Endodermal cell (in vitro differentiated cells): ENCODE results near the gene PDZK1. TPM values are rescaled to one million over a fixed set of nuclear protein-coding genes. Genes with fewer than 3 reads are reported as not detected.
"Not testable (repeated sequence)": the region's sequence is repeated elsewhere in the genome, so short reads cannot be mapped to it uniquely, and the experiment has no call there.

ENCODE experiments used
- DNase-seq: peaks from one replicate; pipeline ENCODE4 v3.0.0-alpha.2; 2017
- H3K27ac ChIP-seq: 2 replicates; pipeline ENCODE4 v1.5.1; 2013; ENCODE audit warnings: mild to moderate bottlenecking, low read depth, low read length, moderate library complexity
- H3K27me3 ChIP-seq: 2 replicates; pipeline ENCODE4 v1.6.1; 2013; ENCODE audit warnings: mild to moderate bottlenecking, low read length, moderate library complexity; ENCODE audit not compliant: insufficient read depth, control insufficient read depth, poor library complexity, severe bottlenecking
- H3K36me3 ChIP-seq: 2 replicates; pipeline ENCODE4 v1.7.0; 2013; ENCODE audit warnings: mild to moderate bottlenecking, low read length, moderate library complexity; ENCODE audit not compliant: control insufficient read depth, insufficient read depth
- H3K4me1 ChIP-seq: one replicate; pipeline ENCODE4 v1.7.0; 2013; ENCODE audit warnings: low read length; ENCODE audit not compliant: control insufficient read depth, insufficient read depth
- H3K4me3 ChIP-seq: 2 replicates; pipeline ENCODE4 v1.5.1; 2013; ENCODE audit warnings: mild to moderate bottlenecking, low read length, moderate library complexity
- H3K9ac ChIP-seq: 2 replicates; pipeline ENCODE4 v1.6.1; 2013; ENCODE audit warnings: mild to moderate bottlenecking, low read length, moderate library complexity; ENCODE audit not compliant: poor library complexity, severe bottlenecking; ENCODE audit errors: extremely low read depth
- H3K9me3 ChIP-seq: 2 replicates; pipeline ENCODE4 v1.6.1; 2013; ENCODE audit warnings: mild to moderate bottlenecking, low read length, moderate library complexity; ENCODE audit not compliant: control insufficient read depth
- H3K27ac Mint-ChIP-seq: 2 replicates; pipeline ENCODE4 v1.8.0; 2020; ENCODE audit warnings: mixed read lengths
- H3K27me3 Mint-ChIP-seq: 2 replicates; pipeline ENCODE4 v1.8.0; 2021; ENCODE audit warnings: mild to moderate bottlenecking, mixed read lengths; ENCODE audit not compliant: insufficient read depth
- H3K36me3 Mint-ChIP-seq: 2 replicates; pipeline ENCODE4 v1.8.0; 2020; ENCODE audit warnings: low read depth, mixed read lengths
- H3K4me1 Mint-ChIP-seq: 2 replicates; pipeline ENCODE4 v1.8.0; 2020; ENCODE audit warnings: mixed read lengths
- H3K4me3 Mint-ChIP-seq: 2 replicates; pipeline ENCODE4 v1.8.0; 2020; ENCODE audit warnings: mild to moderate bottlenecking, moderate library complexity, mixed read lengths
- H3K9me3 Mint-ChIP-seq: 2 replicates; pipeline ENCODE4 v1.8.0; 2020; ENCODE audit warnings: mild to moderate bottlenecking, mixed read lengths
- WGBS, 2 experiments: methylation state at CpG; one replicate each; pipeline versions ENCODE4 v1.1.5 to v1.1.7; 2013; ENCODE audit warnings: missing lambda C conversion rate in 2 of 2, mixed read lengths in 1 of 2; ENCODE audit not compliant: insufficient coverage in 1 of 2, insufficient read length in 1 of 2; 5-methylcytosine and 5-hydroxymethylcytosine counted together
- total RNA-seq, 2 donors: library from RNA; stranded (reverse); fragmentation: NEBNext Ultra II Directional in 1 of 2; extraction: Animal tissue kit (Norgen Biotek cat#: 25700) in 1 of 2; gene quantifications; 2 replicates in 1 of 2; 3 replicates in 1 of 2; pipeline ENCODE4 v1.2.1, GENCODE V29; 2021
- TF ChIP-seq, protein P1 (sequence below): fragments of 200-600 bp; sonication (generic); conservative IDR thresholded peaks from 2 replicates; pipeline ENCODE4 v1.5.0; 2021; ENCODE audit warnings: antibody characterized with exemption, mild to moderate bottlenecking

PDZK1 gene
- total RNA-seq, 2 donors from 2014 or later: 47.2 to 51.8 TPM

DNA sequence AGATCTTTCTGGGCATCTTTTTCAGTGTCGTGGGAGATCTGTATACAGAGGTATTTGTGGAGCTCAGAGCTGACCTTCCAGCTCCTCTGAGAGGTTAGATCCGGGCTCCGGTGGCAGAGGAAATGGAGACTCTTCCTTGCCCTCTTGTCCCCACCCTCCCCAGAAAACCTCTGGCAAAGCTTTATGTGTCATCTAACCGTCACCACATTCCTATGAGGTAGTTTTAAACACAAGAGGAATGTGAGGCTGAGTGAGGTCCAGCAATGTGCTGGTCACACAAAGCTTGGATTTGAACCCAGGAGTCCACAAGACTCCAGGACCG lies 13.3 kb upstream of the PDZK1 start:
- Mint-ChIP-seq H3K4me3 (peak overlapping the region; percentile 47), H3K36me3 (no peaks in the 10 kb centered on the region), H3K27me3 (peaks cover 25% of the 10 kb centered on the region), H3K4me1 (peaks cover 18% of the 10 kb centered on the region), H3K9me3 (no peaks in the 10 kb centered on the region), H3K27ac (peak overlapping the region; percentile 35)
- H3K9ac ChIP-seq: no peak overlapping the region
- TF ChIP-seq, protein P1, sequence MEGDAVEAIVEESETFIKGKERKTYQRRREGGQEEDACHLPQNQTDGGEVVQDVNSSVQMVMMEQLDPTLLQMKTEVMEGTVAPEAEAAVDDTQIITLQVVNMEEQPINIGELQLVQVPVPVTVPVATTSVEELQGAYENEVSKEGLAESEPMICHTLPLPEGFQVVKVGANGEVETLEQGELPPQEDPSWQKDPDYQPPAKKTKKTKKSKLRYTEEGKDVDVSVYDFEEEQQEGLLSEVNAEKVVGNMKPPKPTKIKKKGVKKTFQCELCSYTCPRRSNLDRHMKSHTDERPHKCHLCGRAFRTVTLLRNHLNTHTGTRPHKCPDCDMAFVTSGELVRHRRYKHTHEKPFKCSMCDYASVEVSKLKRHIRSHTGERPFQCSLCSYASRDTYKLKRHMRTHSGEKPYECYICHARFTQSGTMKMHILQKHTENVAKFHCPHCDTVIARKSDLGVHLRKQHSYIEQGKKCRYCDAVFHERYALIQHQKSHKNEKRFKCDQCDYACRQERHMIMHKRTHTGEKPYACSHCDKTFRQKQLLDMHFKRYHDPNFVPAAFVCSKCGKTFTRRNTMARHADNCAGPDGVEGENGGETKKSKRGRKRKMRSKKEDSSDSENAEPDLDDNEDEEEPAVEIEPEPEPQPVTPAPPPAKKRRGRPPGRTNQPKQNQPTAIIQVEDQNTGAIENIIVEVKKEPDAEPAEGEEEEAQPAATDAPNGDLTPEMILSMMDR: no peak
- H3K4me1 ChIP-seq: no peaks in the 10 kb centered on the region
- no peaks in the 10 kb centered on the region for H3K36me3 ChIP-seq
- no peaks in the 10 kb centered on the region for H3K27me3 ChIP-seq
- H3K4me3 ChIP-seq: no peak overlapping the region
- 91 to 95% methylated on average over 3 to 5 of the region's 5 CpGs for WGBS, 2 experiments
- DNase-seq: no peak
- H3K9me3 ChIP-seq: no peaks in the 10 kb centered on the region
- no peak overlapping the region for H3K27ac ChIP-seq

DNA sequence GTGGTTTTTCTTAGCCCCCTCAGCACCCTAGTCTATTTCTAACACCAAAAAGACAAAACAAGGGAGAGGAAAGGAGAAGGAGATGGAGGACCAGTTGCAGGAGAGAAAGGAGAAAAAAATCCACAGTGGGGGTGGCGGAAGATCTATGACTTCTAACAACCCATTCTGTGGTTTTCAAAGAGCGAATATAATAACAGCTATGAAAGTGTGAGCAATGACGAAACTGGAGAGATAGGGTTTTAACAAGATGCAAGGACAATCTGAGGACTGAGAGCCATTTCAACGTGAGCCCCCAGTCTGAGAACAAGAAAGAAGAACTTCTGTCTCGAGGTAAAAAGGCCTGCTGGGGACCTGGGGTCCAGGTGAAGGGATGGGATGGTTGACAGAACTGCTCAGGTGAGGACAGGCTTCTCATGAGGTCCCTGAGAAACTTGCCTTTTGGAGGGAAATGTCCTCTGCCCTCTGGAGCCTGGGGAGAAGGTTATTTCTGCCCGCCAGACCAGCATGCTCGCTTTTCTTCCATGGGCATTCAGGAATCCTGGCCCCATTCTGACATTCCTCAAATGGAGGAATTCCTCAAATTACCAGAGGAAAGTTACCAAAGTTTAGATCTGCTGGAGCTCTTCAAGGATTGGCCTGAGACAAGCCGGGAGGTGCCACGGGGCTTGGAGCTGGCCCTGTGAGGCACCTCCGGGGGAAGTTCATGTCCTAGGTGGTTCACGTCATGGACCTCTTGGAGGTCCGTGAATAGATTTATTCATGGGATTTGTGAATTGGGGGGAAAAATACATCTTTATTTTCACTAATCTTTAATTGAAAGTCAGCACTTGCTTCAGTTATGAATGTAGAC lies 12.3 kb upstream of the PDZK1 start, which contains the start of gene CD160:
Gene CD160 (plus strand): TSS at position 270 of the 850 bp plus-strand sequence. CDS start 8,829 bp downstream, outside the sequence.
- Mint-ChIP-seq H3K36me3 (no peaks in the 10 kb centered on the region), H3K4me1 (peaks cover 18% of the 10 kb centered on the region)
- no peak within 1 kb of the TSS for H3K9ac ChIP-seq

DNA sequence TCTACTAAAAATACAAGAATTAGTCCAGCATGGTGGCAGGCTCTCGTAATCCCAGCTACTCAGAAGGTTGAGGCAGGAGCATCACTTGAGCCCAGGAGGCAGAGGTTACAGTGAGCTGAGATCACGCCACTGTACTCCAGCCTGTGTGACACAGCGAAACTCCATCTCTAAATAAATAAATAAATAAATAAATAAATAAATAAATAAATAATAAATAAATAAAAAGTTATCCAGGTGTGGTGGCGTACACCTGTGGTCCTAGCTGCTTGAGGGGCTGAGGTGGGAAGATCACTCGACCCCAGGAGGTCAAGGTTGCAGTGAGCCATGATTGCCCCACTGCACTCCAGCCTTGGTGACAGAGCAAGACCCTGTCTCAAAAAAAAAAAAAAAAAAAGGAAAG lies 11.3 kb upstream of the PDZK1 start:
- not testable (repeated sequence) for H3K9me3 Mint-ChIP-seq, H3K27me3 ChIP-seq, H3K4me3 Mint-ChIP-seq, H3K27ac Mint-ChIP-seq, H3K36me3 Mint-ChIP-seq, H3K9ac ChIP-seq, H3K36me3 ChIP-seq, H3K4me3 ChIP-seq, H3K9me3 ChIP-seq, H3K27ac ChIP-seq, H3K4me1 ChIP-seq, DNase-seq
- WGBS, 2 experiments: 90 to 92% methylated on average over 2 to 4 of the region's 5 CpGs
- Mint-ChIP-seq H3K27me3 (peaks cover 25% of the 10 kb centered on the region), H3K4me1 (peaks cover 18% of the 10 kb centered on the region)

More for the DNA sequence above, 12.3 kb upstream of the PDZK1 start, which contains the start of gene CD160:
- H3K27ac Mint-ChIP-seq: no peak within 1 kb of the TSS
- no peaks in the 10 kb centered on the region for H3K36me3 ChIP-seq
- DNase-seq: peak; percentile 42
- H3K4me1 ChIP-seq: no peaks in the 10 kb centered on the region
- no peak within 1 kb of the TSS for H3K4me3 Mint-ChIP-seq
- WGBS, 2 experiments: 87 to 90% methylated on average over 5 to 12 of the region's 12 CpGs
- H3K4me3 ChIP-seq: no peak within 1 kb of the TSS
- H3K27me3 ChIP-seq: no peaks in the 10 kb centered on the region
- H3K27ac ChIP-seq: no peak within 1 kb of the TSS
- H3K9me3 Mint-ChIP-seq: no peaks in the 10 kb centered on the region
- TF ChIP-seq, protein P1: no peak
- peaks cover 25% of the 10 kb centered on the region for H3K27me3 Mint-ChIP-seq
- H3K9me3 ChIP-seq: no peaks in the 10 kb centered on the region
